Right atrium auricular region (tissue), 2 donors: ENCODE measurements around the gene URB1. TPM values are rescaled to one million over a fixed set of nuclear protein-coding genes. Genes with fewer than 3 reads are reported as not detected.

Source experiments
- DNase-seq: peaks from one replicate; pipeline ENCODE4 v3.0.0-alpha.2; 2019; ENCODE audit warnings: low spot score
- H3K27ac ChIP-seq, 2 donors: fragments of 200-600 bp; sonication (generic); 1 replicate in 1 of 2; 2 replicates in 1 of 2; pipeline ENCODE4 v1.5.1; 2016 to 2019
- H3K27me3 ChIP-seq, 2 donors: fragments of 200-600 bp; sonication (generic); one replicate each; pipeline versions ENCODE4 v1.5.1 to v1.6.0; 2017 to 2019
- H3K36me3 ChIP-seq: fragments of 200-600 bp; sonication (generic); one replicate; pipeline ENCODE4 v1.5.1; 2016
- H3K4me1 ChIP-seq, 2 donors: fragments of 200-600 bp; sonication (generic); one replicate each; pipeline versions ENCODE4 v1.5.1 to v1.6.0; 2017 to 2019
- H3K4me3 ChIP-seq, 2 donors: fragments of 200-600 bp; sonication (generic); 1 replicate in 1 of 2; 2 replicates in 1 of 2; pipeline ENCODE4 v1.5.1; 2017 to 2019; ENCODE audit warnings: mild to moderate bottlenecking in 1 of 2, moderate library complexity in 1 of 2
- H3K9me3 ChIP-seq, 2 donors: fragments of 200-600 bp; sonication (generic); one replicate each; pipeline ENCODE4 v1.5.1; 2019
- CTCF ChIP-seq, 2 donors: fragments of 200-600 bp; sonication (generic); IDR thresholded peaks; one replicate each; pipeline ENCODE4 v1.5.1; 2019; ENCODE audit warnings: antibody characterized with exemption in 2 of 2
- total RNA-seq, 2 donors: library from RNA; depleted of rRNA; stranded (reverse); fragments of >200 nt; gene quantifications; one replicate each; pipeline ENCODE4 v1.1.0, GENCODE V29; 2016

The URB1 gene
- total RNA-seq, 2 donors from 2014 or later, result 8.6 to 12.2 TPM

GRCh38 chr21:32389337-32390015, 3.3 kb downstream of the URB1 start:
- no peak for DNase-seq
- Histone ChIP-seq H3K27ac (peak overlapping the region in 1 of 2 donors; percentile 18), H3K9me3 (no peaks in the 10 kb centered on the region), H3K4me1 (peaks cover 0 to 31% of the 10 kb centered on the region in 2 donors), H3K27me3 (no peaks in the 10 kb centered on the region), H3K4me3 (no peak overlapping the region), H3K36me3 (peaks cover 2% of the 10 kb centered on the region)
- TF ChIP-seq CTCF (IDR thresholded peaks at IDR 0.05), result no peak

- Histone ChIP-seq H3K4me1 (peaks cover 0 to 31% of the 10 kb centered on the region in 2 donors), H3K27ac (no peak overlapping the region), H3K9me3 (no peaks in the 10 kb centered on the region), H3K4me3 (no peak overlapping the region), H3K36me3 (peaks cover 14% of the 10 kb centered on the region), H3K27me3 (no peaks in the 10 kb centered on the region)
- no peak for DNase-seq
- no peak for TF ChIP-seq CTCF (IDR thresholded peaks at IDR 0.05)
Measured at GRCh38 chr21:32388306-32388705, 4.5 kb downstream of the URB1 start.

- H3K27me3 ChIP-seq, result no peaks in the 10 kb centered on the region
- no peak for TF ChIP-seq CTCF (IDR thresholded peaks at IDR 0.05)
- no peak overlapping the region for H3K4me3 ChIP-seq
- peaks cover 0 to 29% of the 10 kb centered on the region in 2 donors for H3K4me1 ChIP-seq
- no peak for DNase-seq
- H3K27ac ChIP-seq, result peak overlapping the region in 1 of 2 donors; percentile 16
- H3K9me3 ChIP-seq, result no peaks in the 10 kb centered on the region
- peaks cover 25% of the 10 kb centered on the region for H3K36me3 ChIP-seq
Measured at GRCh38 chr21:32387151-32387550, 5.7 kb downstream of the URB1 start.

- H3K36me3 ChIP-seq, result peaks cover 32% of the 10 kb centered on the region
- peak overlapping the region; percentile 17 to 43 for H3K27ac ChIP-seq
- H3K9me3 ChIP-seq, result no peaks in the 10 kb centered on the region
- no peaks in the 10 kb centered on the region for H3K27me3 ChIP-seq
- H3K4me3 ChIP-seq, result no peak overlapping the region
- peaks cover 0 to 21% of the 10 kb centered on the region in 2 donors for H3K4me1 ChIP-seq
- no peak for DNase-seq
- TF ChIP-seq CTCF (IDR thresholded peaks at IDR 0.05), result no peak
Measured at GRCh38 chr21:32386195-32386870, 6.5 kb downstream of the URB1 start.

GRCh38 chr21:32383812-32384211, 9.0 kb downstream of the URB1 start:
- Histone ChIP-seq H3K4me1 (peaks cover 0 to 11% of the 10 kb centered on the region in 2 donors), H3K27me3 (no peaks in the 10 kb centered on the region), H3K27ac (no peak overlapping the region), H3K9me3 (no peaks in the 10 kb centered on the region), H3K4me3 (no peak overlapping the region), H3K36me3 (peaks cover 48% of the 10 kb centered on the region)
- TF ChIP-seq CTCF (IDR thresholded peaks at IDR 0.05), result no peak
- DNase-seq, result no peak
